Stimulated activated CD4-positive, alpha-beta T cell treated with anti-CD3 and anti-CD28 coated beads, TNF-alpha, amount 100 ng/mL, for 1 hour (primary cell): ENCODE data around the gene HYDIN.
"Not testable (repeated sequence)": the region's sequence is repeated elsewhere in the genome, so short reads cannot be mapped to it uniquely, and the experiment has no call there.

Source experiments
- DNase-seq, 3 donors: peaks; one replicate each; pipeline ENCODE4 v3.0.0-alpha.2; 2020; ENCODE audit warnings: low read depth in 3 of 3, low spot score in 1 of 3

HYDIN gene

DNA sequence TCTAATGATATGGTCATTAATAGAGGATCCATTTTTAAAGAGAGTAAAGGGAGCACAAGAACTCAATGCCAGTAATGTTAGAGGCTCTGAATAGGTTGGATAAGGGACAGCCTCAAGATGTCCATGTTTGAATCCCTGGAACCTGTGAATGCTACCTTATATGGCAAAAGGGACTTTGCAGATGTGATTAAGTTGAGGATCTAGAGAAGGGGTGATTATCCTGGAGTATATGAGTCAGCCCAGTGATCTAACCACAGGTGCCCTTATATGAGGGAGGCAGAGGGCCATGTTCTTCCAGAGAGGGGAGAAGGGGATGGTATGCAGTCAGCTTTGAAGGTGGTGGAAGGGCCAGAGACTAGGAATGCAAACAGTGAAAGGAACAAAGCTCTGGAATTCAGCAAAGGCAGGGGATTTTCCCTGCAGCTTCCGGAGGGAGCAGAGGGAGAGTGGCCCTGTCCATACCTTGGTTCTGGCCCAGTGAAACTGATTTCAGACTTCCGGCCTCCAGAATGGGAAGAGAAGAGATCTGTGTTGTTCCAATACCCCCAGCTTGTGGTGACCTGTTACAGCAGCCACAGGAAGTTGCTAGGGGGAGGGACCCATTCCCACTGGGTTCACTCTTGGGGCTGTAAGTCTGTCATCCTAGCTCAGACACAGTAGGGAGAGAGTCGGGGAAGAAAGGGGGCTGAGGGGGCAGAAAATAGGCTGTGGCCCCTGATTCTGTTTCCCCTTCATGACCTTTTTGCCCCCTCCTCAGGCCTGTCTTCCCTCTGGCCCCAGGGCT is 220.9 kb downstream of the HYDIN start:
- DNase-seq = not testable (repeated sequence)

DNA sequence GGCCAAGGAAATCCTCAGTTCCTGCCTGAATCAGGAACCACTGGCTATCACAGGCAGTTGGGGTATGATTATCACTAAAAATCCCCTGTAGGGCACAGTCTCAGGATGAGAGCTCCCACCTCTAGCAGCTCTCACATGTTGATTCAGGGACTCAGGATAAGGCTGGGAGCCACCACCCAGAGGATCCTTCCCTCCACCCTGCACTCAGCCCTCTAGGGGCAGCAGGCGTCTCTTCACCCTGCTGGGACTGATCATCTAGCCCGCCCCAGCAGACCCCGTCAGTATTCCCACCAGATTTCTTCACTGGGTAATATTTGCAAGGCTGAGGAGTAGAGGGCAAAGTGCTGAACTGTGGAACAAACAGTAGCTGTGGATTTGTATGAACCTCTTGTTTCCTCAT is 224.0 kb downstream of the HYDIN start:
- not testable (repeated sequence) for DNase-seq

DNA sequence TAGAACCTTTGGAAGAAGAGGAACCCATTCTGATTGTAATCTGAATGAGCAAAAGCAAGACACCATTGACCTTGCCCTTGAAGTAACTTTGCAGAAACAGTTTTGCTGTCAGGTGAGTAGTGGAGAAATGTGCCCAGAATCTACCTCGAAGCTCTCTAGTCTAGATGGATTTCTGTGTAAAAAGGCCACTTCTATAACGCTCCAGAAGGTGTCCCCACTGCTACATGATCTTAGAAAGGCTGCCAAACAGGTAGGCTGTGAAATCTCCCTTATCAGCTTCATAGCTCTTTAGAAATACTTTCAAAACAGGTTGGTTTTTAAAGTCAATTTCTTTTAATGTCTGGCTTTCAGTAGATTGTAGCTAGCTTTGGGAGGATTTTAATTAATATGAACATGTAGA is 230.8 kb downstream of the HYDIN start:
- DNase-seq = not testable (repeated sequence)

DNA sequence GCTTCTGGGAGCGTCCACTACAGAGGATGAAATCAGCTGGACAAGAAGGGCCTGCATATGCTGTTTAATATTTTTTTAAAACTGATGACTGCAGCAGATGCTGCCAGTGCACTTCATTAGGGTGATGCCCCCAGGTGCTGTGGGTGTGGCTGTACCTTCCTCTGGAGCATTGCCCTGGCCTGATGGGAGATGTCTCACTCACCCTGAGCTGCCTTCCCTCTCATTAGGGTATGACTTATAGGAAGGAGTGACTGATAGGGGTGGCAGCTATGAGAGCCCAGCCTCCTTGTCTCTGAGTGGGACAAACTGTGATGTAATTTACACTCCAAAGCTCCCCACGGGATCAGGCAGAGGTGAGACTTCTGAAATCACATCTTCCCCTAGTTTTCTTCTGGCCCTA is 234.7 kb downstream of the HYDIN start:
- not testable (repeated sequence) for DNase-seq

DNA sequence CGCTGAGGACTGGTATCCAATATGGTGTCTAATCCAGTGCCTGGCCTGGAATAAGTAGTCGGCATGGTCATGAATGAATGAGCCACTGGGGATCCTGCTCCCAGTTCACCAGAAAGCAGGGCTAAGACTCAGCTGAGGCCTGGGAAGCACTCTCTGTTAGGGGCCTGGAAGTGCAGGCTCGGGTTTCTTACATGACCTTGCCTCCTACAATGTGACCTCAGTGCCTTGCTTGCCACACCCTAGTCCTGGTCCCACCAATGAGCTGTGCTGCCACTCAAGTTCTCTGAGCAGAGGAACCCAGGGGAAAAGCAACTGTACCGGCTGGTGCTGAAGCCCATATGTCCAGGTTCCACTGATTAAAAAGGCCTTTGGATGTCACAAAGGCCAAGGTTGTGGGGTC is 238.0 kb downstream of the HYDIN start:
- DNase-seq = not testable (repeated sequence)

DNA sequence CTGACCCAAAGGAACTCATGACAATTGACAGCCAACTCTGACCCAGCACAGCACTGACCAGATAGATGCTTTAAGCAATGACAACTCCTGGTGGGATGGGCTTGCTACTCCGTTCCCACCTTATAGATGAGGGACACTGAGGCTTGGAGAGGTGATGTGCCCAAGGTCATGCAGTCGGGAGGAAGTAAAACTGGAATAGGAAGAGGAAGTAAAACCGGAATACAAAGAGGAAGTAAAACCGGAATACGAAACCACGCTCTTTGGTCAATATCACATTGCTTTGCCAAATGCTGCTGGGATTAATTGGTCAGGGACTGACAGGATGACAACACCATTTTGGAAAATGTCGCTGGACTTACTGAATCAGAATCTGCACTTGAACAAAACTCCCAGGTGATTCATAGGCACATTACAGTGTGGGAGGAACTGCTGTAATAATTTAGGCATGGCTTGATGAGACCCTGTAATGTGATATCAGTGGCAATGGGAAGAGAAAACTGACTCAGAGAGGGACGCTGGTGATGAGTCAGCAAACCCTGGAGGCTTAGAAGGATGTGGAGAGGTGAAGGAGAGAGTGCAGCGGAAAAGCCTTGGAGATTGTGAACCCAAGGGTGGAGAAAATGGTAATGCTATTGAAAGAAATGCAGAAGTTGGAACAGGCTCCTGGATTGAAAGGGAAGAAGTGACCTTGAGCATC is 243.4 kb downstream of the HYDIN start:
- DNase-seq = not testable (repeated sequence)

DNA sequence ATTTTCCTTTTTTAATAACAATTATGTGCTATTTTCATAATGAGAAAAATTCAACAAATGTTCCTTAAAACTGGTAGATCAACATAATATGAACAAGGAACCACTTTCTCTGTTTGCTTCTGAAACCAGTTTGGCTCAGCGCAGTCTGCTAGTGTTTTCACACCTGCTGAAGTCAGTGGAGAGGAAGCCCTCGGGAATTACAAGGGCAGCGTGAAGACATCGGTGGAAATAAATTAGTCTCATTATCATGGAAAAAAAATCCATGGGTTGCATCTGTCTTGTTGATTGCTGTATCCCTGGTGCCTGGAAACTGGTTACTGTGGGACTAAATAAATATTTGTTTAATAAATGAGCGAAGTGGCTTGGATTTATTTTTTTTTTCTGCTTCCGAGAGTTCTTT is 245.8 kb downstream of the HYDIN start:
- DNase-seq = not testable (repeated sequence)

DNA sequence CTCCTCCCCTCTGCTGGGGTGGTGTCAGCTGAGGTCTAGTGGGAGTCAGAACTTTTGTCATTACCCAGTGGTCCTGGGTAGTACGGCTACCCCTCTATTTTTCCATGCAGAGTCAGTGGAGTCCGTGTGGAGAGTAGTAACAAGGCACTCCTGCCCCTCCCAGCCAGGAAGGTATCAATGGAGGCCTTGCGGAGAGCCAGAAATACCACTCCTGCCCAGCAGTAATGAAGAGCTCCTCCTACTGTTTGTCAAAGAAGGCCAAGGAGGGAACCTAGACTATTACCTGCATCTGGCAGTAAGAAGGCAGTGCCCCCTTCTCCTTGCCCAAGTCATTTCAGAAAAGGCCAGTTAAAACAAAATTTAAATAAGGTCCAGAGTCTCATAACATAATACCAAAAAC is 262.2 kb downstream of the HYDIN start:
- DNase-seq = not testable (repeated sequence)

DNA sequence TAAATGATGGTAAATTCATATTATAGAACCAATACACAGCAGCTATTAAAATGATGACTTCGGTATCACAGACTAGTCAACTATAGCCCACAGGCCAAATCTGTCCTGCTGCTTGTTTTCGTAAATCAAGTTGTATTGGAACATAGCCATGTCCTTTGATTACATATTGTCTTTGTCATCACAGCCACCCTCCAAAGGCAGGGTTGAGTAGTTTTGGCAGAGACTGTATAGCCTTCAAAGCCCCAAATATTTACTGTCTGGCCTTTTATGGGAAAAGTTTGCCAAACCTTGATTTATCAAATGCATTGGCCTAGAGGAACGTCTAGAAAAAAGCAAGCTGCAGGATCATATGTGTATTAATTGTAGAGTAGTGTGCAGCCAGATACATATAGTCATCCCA is 270.4 kb downstream of the HYDIN start:
- DNase-seq = not testable (repeated sequence)

DNA sequence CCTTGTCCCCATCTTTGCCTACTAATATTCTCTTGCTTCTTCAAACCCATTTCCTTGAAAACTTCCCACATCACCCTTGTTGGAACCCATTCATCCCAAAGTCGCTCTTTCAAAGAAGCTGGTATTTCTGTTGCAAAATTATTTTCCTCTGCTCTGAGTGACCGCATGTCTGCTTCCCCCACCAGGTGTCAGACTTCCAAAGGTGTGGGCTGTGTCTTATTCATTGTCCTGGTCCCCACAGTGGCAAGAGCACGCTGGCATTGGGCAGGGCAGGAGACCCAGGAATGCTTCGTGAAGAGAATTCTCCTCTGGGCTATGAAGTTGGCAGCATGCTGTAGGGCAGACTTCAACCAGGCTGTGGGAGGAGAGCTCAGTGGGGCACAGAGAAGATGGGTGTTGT is 275.6 kb downstream of the HYDIN start:
- not testable (repeated sequence) for DNase-seq

DNA sequence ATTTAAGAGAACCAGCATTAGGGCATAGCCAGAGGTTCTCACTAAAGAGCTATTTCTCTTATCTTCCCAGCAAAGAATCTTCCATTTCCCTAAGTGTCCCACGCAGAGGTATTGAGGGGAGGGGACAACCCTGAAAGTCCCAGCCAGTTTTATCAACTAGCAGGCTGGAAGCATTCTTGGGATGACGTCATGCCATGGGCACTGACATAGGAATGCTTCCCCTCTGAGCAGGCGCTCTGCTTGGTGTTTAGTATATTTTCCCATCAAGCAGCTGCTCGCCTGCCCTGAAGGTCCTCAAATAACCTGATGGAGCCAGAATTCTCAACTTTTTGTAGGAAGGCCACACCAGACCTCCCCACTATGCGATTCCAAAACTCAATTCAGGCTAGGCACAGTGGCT is 276.7 kb downstream of the HYDIN start:
- not testable (repeated sequence) for DNase-seq

DNA sequence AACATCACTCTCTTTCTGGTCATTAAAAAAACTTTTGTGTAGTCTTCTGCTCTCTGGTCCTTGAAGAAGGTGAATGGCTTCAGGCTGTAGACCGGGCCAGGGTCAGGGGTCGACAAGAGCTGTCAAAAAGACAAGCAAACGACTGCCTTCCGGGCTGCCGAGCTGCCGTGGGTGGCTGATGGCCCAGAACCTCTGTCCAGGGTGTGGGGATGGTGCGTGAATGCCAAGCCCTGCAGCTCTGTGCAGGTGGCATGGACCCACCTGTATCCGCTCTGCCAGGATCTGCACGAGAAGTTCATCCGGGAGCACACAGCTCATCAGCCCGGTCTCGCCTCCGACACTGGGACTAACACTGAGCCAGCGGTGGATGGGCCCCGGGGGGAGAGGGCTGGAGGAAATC is 287.0 kb downstream of the HYDIN start:
- DNase-seq = not testable (repeated sequence)

DNA sequence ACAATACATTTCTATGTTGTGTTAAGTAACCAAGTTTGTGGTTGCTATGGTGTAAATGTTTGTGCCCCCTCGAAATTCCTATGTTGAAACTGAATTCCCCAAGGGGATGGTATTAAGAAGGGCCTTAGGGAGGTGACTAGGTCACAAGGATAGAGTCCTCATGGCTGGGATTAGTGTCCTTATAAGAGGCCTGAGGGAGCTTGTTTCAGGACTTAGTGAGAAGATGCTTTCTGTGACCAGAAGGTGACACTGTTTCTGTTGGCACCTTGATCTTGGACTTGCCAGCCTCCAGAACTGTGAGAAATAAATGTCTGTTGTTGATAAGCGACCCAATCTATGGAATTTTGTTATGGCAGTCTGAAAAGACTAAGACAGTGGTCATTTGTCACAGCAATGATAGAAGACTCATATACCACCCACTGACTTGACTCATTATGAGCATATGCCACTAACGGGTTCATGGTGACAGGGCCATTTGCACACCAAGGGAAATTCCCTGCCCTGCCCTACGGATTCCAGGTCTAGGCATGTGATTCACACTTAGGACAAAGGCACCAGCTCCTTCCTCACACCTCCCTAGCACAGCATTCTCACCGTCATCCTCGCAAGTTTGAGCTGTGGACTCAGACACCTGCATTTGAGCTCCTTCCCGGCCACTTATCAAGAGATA is 290.7 kb downstream of the HYDIN start:
- DNase-seq = not testable (repeated sequence)

DNA sequence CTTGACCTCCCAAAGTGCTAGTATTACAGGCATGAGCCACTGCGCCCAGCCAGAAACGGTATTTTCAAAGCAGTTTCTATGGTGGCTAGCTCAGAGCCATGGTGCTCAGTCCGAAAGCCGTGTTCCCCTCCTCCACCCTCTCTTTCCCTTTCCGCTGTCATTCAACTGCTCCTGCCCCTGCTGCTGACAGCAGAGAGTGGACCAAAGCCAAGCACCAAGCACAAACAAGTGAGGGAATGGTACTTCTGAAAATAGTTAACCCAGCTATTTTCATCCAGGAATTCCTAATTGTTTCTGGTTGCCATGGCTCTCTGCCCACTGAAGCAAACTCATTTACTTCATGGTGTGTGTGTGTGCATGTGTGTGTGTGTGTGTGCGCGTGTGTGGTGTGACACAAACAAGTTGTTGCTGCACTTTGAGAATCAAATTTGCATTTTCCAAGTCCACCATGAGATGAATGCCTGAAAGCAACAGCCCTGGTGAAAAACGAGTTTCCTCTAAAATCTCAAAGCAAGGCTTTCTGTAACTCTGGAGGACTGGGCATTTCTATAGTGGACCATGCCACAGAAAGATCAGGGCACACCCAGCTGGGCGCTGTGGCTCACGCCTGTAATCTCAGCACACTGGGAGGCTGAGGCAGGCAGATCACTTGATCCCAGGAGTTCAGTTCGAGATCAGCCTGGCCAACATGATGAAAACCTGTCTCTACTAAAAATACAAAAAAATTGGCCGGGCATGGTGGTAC is 293.6 kb downstream of the HYDIN start:
- DNase-seq = not testable (repeated sequence)

DNA sequence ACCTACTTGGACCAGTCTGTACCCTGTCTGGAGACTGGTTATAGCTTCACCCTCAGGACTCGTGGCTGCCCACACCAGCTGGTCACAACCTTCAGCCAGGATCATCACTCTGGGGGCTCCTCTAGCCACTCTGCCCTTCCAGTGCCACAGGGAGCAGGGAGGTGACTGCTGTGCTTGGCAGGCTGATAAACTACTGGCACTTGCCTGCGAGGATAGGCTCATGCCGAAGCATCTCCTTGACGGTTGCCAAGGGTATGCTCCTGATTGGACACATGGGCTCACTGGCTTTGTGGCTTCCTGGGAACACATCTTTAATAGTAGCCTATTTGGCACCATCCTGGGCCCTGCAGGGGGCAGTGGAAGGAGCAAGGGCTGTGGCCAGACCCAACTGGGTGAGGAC is 295.2 kb downstream of the HYDIN start:
- DNase-seq = not testable (repeated sequence)

DNA sequence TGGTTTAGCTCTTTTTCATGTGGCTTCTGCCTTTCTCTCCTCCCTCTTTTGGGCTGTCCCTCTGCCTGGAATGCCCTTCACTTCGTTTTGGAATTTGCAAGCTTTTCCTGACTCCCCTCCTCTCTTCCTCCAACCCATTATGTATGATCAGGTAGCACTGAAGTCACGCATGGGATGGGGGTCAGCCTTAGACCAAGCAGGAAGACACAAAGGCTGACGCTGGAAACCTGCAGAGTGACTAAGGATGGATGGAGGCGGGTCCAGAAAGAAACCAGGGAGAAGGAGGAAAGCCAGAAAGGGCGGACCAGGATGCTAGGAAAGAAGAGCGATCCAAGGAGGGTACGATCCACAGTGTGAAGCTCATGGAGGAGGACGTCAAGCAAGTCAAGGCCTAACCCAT is 296.8 kb downstream of the HYDIN start:
- not testable (repeated sequence) for DNase-seq

DNA sequence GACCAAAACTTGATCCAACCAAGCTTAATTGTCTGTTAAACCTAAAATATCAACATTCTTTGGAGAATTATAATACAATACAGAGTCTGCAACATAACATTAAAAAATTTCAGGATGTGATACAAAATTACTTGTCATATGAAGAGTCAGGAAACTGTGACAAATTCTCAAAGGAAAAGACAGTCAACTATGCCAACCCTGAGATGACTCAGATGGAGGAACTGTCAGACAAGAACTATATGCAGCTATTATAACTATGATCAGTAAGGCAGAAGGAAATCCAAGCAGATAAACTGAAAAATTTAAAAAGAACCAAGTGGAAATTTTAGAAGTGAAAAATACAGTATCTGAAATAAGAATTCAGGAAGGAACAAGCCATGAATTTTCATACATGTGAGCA is 299.8 kb downstream of the HYDIN start:
- not testable (repeated sequence) for DNase-seq

DNA sequence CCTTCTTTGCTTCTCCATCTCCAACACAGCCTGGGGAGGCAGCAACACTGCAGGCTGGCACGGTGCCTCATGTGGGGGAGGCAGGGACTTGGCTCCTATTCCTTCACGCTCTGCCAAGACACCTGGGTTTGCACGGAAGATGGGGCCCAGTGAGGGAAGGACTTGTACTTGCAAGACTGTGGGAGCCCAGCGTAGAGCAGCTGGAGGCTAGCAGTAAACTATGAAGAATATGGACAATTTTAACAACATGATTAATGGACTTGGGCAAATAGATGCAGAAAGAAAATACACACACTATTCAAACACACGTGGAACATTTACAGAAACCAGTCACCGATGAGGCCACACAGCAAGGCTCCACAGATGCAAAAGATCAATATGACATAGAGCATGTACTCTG is 308.4 kb downstream of the HYDIN start:
- not testable (repeated sequence) for DNase-seq

DNA sequence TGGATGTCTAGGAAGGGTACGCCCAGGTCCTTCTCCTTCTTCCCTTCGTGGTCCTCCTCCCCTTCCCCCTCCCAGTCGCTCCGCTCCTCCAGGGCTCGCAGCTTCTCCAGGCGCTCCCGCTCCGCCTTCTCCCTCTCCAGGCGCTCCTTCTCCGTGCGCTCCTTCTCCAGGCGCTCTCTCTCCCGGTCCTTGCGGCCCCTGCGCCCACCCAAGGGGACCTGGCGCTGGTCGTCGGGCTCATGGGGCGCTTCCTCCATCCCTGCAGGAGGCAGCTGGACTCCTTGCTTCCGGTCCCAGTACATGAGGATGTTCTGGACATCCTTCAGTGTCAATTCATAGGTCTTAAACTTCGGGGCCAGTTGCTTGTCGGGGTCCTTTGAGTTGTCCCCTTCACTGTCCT is 309.9 kb downstream of the HYDIN start:
- not testable (repeated sequence) for DNase-seq

DNA sequence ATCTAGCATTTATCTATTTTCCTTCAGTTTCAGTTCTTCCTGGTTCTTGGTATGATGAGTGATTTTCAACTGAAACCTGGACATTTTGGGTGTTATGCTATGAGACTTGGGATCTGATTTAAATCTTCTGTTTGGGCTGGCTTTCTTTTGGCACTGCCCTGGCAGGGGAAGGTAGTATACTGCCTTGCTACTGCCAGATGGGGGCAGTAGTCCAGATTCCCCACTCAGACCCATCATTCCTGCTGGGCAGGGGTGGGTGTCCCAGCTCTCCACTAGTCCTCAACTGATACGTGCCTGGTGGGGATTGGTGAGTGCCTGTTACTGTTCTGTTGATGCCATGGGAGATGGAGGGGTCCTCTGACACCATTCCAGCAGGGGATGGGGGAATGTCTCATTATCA is 342.3 kb downstream of the HYDIN start:
- DNase-seq = not testable (repeated sequence)

DNA sequence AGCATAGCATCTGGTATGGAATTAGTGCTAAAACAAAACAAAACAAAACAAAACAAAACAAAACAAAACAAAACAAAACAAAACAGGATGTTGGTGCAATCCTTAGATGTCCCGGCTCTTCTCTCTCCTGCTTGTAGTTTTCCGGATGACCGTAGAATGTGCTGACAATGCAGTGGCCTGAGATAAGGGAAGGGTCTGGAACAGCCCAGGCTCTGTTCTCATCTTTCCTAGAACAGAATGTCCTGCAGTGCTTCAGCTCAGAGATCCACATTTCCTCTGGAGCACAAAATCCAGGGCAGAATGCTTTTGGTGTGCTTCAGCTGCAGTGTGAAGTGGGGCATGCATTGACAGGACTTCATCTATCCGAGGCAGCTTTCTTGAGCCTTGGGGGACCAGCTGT is 345.9 kb downstream of the HYDIN start:
- DNase-seq = not testable (repeated sequence)
